GM19238 (cell line): Measurements from ENCODE around the gene RPS16.
A peak's percentile ranks its signal among the peaks of the same experiment; 100 is the strongest.
"Not testable (repeated sequence)": the region's sequence is repeated elsewhere in the genome, so short reads cannot be mapped to it uniquely, and the experiment has no call there.

ENCODE experiments used
- DNase-seq: peaks from one replicate; pipeline ENCODE4 v3.0.0; 2011; ENCODE audit warnings: low spot score; ENCODE audit not compliant: insufficient read length

The RPS16 gene

DNA sequence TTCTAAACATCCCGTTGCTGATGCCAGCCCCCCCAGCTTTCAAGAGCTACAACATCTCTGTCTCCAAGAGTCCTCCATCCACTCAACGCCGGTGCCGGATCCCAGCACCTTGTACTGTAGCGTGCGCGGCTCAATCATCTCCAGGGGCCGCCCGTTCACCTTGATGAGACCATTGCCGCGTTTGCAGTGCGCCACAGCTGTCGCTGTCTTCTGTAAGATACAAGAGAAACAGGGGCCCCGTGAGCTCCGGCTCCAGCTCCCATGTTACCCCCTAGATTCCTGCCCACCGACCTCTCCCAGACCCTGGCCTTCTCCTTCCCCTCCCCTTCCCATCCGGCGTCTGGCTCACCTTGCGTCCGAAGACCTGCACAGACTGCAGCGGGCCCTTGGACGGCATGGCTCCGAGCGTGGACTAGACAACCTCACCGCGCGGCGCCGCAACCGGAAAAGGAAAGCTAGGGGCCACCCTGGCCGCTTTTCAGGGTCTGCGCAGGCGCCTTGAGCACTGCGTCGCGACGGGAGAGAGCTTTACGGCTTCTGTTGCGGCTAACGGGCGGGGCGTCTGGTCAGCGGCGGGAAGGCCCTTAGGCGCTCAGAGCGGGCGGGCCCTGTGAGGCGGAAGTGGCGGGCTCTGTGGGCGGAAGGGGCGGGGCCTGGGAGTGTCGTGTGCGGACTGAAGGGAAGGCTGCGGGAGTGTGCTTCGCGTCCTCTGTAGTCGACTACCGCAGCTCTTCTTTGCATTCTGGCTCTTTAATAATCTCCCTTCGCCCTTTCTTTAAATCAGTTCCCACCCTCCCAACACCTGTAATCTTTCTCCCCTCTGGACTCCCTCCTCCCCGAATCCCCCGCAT lies at the start of gene RPS16:
Gene RPS16 (minus strand): TSS at position 451 of the 851 bp plus-strand sequence. CDS start 54 bp downstream, at position 397.
- DNase-seq: peak; percentile 90

DNA sequence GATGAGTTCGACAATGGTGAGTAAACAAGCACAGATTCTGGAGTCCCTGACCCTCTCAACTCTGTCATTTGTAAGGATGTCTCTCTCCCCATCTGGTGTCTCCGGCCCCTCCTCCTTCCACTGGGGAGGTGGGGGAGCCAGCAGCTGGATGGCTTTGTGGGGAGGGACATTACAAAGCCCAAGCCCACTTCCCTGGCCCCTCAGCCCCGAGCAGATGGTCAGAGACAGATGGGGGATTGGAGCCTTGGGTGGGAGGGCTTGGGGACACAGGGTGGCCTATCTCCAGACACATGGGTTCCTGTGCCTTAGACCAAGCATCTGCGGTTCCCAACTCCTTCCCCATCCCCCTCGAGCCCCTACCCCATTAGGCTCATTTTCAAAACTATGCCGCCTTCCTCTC lies 47.4 kb upstream of the RPS16 start:
- no peak for DNase-seq

DNA sequence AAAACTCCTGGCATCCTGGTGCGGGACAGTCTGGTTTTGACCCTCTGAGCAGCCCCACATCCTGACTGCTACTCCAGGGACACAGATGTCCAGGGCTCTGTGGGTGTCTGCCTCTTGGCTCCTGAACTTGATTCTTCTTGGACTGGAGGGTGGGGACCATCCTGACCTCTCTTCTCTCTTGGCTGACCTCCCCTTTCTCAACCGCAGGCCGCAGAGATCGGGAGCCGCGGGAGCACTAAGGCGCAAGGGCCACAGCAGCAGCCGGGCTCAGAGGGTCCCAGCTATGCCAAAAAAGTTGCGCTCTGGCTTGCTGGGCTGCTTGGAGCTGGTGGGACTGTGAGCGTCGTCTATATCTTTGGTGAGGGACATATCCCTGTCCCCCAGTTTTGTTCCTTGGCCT lies 45.9 kb upstream of the RPS16 start:
- no peak for DNase-seq

DNA sequence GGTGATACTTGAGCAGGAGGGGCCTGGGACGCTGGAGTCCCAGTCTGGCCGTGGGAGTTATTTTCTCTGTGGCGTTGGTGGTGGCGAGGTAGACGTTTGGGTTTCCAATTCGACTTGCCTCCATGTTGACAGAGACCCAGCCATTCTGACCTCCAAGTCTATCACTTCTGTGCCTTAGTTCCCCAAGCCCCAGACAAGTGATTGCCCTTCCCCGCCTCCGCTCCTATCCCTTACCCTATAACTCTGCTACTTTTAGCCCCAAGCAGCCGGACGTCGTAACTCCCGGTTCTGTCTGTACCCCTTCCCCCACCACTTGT lies 45.4 kb upstream of the RPS16 start:
- no peak for DNase-seq

DNA sequence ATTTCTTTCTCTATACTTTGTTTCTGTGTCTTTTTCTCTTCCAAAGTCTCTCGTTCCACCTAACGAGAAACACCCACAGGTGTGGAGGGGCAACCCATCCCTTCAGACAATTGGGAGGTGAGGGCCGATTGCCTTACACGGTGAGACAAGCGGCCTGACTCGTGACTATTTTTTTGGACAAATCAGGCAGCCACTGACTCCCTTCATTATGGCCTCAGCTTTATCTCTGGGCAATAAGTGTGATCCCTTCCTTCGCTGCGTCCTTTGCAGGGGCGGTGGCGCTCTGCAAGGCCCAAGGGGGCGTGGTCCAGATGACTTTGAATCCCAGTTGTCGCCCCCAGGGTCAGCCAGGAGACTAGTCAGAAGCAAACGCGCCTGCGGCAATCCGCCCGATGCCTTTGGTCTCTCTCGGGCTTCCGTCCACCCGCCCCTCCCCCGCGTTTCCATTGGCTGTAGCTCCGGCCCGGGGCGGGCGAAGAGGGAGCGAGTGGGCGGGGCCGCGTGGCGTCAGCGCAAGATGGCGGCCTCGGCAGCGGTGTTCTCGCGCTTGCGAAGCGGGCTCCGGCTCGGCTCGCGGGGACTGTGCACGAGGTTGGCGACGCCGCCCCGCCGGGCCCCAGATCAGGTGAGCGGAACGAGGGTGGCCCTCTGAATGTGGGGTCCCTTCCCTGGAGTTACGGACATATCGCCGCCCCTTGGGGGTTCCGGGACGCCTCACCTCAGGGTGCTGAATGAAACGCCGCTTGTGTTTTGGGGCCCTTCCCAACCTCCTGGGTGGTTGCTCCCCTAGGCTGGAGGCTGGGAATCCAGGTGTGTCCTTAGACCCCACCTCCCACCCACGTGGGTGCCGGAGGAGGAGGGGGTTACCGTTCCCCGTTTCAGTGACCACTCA lies 44.8 kb upstream of the RPS16 start, which contains the start of gene TIMM50:
Gene TIMM50 (plus strand): TSS at position 502 of the 892 bp plus-strand sequence. CDS start 16 bp downstream, at position 518.
- peak; percentile 90 for DNase-seq

DNA sequence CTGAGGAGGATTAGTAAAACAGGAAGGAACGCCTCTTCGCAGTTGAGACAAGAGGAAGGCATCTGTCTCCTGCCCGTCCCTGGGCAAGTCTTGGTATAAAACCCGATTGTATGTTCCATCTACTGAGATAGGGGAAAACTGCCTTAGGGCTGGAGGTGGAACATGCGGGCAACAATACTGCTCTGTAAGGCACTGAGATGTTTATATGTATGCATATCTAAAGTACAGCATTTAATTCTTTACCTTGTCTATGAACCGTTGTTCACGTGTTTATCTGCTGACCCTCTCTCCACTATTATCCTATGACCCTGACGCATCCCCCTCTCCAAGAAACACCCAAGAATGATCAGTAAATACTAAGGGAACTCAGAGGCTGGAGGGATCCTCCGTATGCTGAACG lies 44.2 kb upstream of the RPS16 start:
- no peak for DNase-seq

DNA sequence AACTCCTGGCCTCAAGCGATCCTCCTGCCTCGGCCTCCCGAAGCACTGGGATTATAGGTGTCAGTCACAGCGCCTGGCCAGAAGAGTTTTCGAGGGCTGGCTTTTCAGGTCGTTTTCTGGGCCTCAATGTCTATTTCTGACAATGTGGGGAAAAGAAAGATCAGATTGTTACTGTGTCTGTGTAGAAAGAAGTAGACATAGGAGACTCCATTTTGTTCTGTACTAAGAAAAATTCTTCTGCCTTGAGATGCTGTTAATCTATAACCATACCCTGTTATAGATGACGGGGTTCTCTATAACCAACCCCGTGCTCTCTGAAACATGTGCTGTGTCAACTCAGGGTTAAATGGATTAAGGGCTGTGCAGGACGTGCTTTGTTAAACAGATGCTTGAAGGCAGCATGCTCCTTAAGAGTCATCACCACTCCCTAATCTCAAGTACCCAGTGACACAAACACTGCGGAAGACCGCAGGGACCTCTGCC lies 43.6 kb upstream of the RPS16 start:
- not testable (repeated sequence) for DNase-seq

DNA sequence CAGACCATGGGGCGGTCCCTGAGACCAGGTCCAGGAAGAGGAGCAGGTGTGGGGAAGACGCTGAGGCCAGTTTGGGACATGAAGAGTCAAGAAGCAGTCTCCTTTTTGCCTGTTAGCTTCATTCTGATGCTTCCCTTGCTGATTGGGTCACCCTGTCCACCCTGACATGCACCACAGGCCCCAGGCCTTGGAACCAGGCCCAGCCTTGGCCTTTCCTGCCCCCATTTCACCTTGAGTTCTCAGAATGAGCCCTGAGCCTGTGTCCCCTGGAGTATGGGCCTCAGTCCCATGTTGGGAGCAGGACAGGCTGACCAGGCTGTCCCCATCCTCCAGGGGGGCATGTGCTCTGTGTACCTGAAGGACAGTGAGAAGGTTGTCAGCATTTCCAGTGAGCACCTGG lies 40.0 kb upstream of the RPS16 start:
- DNase-seq: no peak

DNA sequence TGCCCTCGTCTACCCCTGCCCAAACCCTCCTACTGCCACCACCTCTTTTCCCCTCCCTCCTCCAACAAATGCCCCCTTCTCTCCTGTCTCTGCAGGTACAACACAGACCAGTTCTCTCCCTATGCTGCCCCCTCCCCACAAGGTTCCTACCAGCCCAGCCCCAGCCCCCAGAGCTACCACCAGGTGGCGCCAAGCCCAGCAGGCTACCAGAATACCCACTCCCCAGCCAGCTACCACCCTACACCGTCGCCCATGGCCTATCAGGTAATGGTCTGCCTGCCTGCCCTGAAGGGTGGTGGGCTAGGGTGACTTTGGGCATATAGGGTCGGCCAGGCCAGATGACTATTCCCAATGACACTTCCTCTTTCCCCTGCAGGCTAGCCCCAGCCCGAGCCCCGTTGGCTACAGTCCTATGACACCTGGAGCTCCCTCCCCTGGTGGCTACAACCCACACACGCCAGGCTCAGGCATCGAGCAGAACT lies 38.4 kb upstream of the RPS16 start:
- peak; percentile 53 for DNase-seq

DNA sequence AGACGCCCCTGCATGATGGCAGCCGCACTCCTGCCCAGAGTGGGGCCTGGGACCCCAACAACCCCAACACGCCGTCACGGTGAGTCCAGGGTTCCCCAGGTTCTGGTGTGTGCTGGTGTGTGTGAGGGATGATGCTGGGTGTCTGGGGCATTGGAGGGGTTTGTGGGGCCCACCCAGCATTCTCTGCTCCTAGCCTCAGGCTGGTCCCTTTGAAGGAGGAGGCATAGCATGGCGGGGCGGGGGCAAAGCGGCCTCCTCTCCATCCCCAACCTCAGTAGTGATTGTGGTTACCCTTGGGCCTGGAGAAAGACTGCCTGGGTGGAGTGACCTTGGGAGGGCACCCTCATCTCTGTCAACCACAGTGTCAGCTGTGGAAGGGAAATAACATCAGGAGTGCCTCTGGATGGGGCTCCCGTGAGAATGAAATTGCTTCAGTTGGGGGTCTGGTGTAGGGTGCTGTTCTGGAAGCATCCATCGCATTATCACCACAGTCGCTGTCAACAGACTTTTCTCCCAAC lies 37.8 kb upstream of the RPS16 start:
- no peak for DNase-seq

DNA sequence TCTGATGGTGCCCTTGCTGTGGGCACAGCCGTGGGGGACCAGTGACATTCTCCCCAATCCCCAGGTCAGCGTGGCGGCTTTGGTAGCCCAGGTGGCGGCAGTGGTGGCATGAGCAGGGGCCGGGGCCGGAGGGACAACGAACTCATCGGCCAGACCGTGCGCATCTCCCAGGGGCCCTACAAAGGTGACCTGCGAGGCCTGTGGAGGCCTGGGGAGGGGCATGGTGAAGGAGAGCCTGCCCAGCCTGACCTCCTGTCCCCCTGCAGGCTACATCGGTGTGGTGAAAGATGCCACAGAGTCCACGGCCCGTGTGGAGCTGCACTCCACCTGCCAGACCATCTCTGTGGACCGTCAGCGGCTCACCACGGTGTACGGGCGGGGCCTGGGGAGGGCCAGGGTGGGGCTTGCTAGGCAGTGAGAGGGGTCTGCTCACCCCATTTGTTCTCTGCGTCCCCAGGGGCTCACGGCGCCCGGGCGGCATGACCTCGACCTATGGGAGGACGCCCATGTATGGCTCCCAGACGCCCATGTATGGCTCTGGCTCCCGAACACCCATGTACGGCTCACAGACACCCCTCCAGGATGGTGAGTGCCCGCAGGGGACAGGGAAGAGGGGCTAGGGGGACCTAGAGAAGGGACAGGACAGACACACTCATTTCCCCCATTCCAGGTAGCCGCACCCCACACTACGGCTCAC lies 37.1 kb upstream of the RPS16 start:
- DNase-seq: no peak

DNA sequence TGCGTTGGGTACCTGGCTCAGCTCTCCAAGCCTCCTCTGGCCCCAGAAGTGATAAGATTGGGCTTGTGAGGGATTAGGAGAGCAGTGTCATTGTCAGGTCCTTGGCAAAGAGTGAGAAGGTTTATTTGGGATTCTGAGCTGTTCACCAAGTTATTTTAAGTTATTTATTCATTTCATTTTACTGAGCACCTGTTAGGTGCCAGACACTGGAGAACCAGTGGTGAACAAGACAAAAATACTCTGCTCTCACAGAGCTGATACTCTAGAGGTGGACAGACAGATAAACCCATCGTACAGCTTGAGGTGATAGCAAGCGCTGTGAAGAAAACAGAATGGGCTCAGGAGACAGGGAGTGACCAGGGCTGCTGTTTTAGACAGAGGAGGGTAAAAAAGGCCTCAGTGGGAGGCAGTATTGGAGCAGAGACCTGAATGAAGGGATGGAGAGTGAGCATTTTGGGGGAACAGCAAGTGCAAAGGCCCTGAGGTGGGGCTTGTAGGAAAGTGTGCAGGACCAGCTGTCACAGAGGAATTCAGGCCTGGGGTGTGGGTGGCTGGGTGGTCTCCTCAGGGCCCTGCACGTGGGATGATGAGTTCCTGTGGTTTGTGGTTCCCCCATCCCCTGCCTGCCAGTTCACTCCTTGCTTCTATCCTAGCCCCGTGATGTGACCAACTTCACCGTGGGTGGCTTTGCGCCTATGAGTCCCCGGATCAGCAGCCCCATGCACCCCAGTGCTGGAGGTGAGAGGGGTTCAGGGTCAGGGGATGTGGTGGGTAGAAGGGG lies 36.2 kb upstream of the RPS16 start:
- no peak for DNase-seq

DNA sequence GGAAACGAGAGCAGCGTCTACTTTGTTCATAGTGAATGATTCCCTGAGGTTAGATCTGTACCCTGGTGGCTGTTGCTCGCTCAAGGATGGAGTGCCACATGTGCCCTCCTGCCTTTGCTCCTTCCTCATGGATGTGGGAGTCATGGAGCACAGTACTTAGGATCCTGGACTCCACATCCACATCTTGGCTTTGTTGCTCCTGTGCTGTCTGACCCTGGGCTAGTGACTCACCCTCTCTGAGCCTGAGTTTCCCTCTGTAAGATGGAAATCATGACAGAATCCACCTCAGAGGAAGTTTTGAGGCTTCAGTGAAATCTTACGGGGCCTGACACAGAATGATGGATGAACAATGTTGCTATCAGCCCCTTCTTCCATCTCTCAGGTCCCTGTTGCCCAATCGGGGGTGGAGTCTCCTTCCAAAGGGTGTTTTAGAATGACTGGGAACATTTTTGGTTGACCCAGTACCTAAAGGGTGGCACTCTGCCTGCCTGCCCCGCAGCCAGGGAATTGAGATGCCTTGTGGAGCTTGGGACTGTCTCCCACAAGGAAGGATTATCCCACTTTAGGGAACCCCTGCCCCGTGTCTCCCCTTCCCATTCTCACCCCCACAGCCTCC lies 35.1 kb upstream of the RPS16 start:
- DNase-seq: no peak

DNA sequence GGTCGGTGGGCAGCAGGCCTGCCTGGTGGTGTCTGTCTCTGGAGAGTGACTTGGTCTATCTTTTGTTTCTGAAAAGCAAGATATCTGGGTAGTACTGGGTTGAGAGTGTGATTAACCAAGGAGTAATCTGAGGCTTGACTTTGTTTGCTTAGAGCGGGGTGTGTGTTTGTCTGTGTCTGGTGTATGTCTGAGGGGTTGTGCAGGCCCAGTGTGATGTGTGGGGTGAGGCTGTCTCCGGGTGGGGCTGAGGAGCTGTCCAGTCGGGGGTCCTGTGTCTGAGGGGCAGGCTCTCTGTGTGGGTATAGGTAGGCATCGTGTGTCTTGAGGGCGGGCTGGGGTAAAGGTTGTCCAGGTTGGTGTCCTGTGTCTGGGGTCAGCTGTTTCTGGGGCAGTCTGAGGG lies 33.8 kb upstream of the RPS16 start:
- no peak for DNase-seq

DNA sequence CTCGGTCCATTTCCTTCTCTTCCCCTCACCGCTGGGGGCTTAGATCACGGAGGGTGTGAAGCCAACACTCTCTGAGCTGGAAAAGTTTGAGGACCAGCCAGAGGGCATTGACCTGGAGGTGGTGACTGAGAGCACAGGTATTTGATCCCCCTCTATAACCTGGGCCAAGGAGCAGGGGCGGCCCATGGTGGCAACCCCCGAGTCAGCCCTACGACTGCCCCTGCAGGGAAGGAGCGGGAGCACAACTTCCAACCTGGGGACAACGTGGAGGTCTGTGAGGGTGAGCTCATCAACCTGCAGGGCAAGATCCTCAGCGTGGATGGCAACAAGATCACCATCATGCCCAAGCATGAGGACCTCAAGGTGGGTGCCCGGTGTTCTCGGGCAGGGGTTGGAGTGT lies 33.3 kb upstream of the RPS16 start:
- no peak for DNase-seq

DNA sequence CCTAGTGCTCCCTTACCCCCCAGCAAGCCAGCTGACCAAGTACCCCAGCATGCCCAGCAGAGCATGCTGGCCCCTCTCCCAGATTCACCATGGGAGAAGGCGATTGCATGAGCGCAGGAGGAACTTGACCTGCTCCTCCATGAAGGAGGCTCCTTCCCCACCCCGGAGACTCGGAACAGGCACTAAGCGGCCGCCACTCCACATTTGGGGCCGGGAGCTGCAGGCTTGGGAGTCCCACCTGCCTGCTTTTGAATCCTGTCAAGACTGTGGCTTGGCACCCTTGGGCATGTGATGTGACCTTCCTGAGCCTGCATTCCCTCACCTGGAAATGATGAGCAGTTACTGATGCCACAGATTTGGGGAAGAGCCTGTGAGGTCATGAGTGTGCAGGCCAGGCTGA lies 32.2 kb upstream of the RPS16 start:
- no peak for DNase-seq

DNA sequence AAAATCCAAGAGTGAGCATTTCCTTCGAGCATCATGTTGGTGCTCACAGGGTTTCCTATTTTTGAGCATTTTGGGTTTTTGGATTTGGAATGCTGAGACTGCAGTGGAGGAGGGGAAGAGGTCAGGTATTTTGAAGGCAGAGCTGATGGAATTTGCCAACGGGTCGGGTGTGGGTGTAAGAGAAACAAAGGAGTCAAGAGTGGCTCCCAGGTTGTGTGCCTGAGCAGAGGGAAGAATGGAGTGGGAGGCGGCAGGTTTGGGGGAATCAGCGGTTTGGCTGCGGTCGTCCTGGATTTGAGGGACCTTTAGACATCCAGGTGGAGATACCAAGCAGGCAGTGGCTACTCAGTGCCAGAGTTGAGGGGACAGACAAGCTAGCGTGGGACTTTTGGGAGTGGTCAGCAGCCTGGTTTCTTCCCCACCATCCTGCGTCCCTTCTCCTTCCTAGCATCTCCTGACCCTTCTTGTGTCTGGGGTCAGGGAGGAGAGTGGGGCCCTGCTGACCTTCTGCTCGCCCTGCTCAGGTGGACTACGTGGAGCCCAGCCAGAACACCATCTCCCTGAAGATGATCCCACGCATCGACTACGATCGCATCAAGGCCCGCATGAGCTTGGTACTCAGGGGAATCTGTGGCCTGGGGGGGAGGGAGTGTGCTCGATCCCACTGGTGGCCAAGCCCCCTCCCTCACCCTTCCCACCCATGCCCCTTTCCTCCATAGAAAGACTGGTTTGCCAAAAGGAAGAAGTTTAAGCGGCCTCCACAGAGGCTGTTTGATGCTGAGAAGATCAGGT lies 30.4 kb upstream of the RPS16 start:
- DNase-seq: no peak

DNA sequence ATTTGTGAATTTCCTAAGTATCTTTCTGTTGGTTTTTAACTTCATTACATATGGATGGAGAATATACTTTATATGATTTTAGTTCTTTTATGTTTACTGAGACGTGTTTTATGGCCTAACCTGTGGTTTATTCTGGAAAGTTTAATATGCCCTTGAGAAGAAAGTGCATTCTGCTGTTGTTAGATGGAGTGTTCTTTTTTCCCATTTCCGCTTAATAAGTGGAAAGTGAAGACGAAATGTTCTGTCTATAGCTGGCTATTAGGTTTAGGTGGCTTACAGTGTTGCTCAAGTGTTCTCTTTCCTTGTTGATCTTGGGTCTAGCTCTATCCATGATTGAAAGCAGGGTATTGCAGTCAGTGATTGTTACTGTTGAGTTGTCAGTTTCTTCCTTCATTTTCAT lies 27.7 kb upstream of the RPS16 start:
- no peak for DNase-seq

DNA sequence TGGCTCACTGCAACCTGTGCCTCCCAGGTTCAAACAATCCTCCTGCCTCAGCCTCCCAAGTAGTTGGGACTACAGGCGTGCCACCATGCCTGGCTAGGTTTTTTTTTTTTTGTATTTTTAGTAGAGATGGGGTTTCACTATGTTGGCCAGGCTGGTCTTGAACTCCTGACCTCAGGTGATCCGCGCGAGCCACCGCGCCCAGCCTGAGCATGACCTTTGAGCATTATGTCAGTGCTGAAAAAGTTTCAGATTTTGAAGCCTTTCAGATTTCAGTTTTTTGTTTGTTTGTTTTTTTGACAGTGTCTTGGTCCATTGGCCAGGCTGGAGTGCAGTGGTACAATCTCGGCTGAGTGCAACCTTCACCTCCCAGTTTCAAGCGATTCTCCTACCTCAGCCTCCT lies 15.5 kb upstream of the RPS16 start:
- not testable (repeated sequence) for DNase-seq
